HUES64 (cell line): ENCODE data around the gene GABRA6. TPM values are rescaled to one million over a fixed set of nuclear protein-coding genes. Genes with fewer than 3 reads are reported as not detected.
A peak's percentile ranks its signal among the peaks of the same experiment; 100 is the strongest.
"Not testable (repeated sequence)": the region's sequence is repeated elsewhere in the genome, so short reads cannot be mapped to it uniquely, and the experiment has no call there.

Experiments used
- H3K27ac ChIP-seq: 2 replicates; pipeline ENCODE4 v1.7.0; 2013; ENCODE audit warnings: low read depth, low read length, inconsistent platforms
- H3K27me3 ChIP-seq: 2 replicates; pipeline ENCODE4 v1.6.1; 2013; ENCODE audit warnings: mild to moderate bottlenecking, low read length; ENCODE audit not compliant: insufficient read depth
- H3K36me3 ChIP-seq: 2 replicates; pipeline ENCODE4 v1.6.1; 2013; ENCODE audit warnings: mild to moderate bottlenecking, low read length; ENCODE audit not compliant: insufficient read depth
- H3K4me1 ChIP-seq: 2 replicates; pipeline ENCODE4 v1.6.1; 2013; ENCODE audit warnings: mild to moderate bottlenecking, low read length, moderate library complexity; ENCODE audit not compliant: insufficient read depth
- H3K4me3 ChIP-seq: 2 replicates; pipeline ENCODE4 v1.5.1; 2013; ENCODE audit warnings: mild to moderate bottlenecking, low read length, moderate library complexity
- H3K9ac ChIP-seq: 2 replicates; pipeline ENCODE4 v1.6.1; 2013; ENCODE audit warnings: mild to moderate bottlenecking, low read depth, low read length
- H3K9me3 ChIP-seq: 2 replicates; pipeline ENCODE4 v1.6.1; 2013; ENCODE audit warnings: low read depth, low read length; ENCODE audit not compliant: insufficient read depth
- WGBS: fragments of 150-250, 120-280 bp; methylation state at CpG from one replicate; pipeline ENCODE4 v1.1.7; 2013; ENCODE audit warnings: missing lambda C conversion rate; 5-methylcytosine and 5-hydroxymethylcytosine counted together
- polyA plus RNA-seq, 2 experiments: library from polyadenylated mRNA; stranded (reverse); fragments of 50-300 nt; gene quantifications; one replicate each; pipeline ENCODE4 v1.2.3, GENCODE V29; 2013

The GABRA6 gene
- not detected for polyA plus RNA-seq (2013, experiment 1 of 2)
- polyA plus RNA-seq (2013, experiment 2 of 2): not detected

GRCh38 chr5:161685461-161685860 lies at the start of gene GABRA6:
Gene GABRA6, plus strand, starts transcription at chr5:161685721. Its CDS starts 269 bp downstream, at chr5:161685990.
- no peak within 1 kb of the TSS for H3K27ac ChIP-seq
- no peaks in the 10 kb centered on the region for H3K36me3 ChIP-seq
- no peak within 1 kb of the TSS for H3K4me3 ChIP-seq
- H3K4me1 ChIP-seq: no peaks in the 10 kb centered on the region
- 77% methylated on average over 4 of the region's 4 CpGs for WGBS
- H3K9ac ChIP-seq: no peak within 1 kb of the TSS
- no peaks in the 10 kb centered on the region for H3K27me3 ChIP-seq
- H3K9me3 ChIP-seq: no peaks in the 10 kb centered on the region

GRCh38 chr5:161637591-161637990 lies 47.9 kb upstream of the GABRA6 start:
- Histone ChIP-seq H3K4me1 (no peaks in the 10 kb centered on the region), H3K9ac (no peak overlapping the region), H3K27me3 (no peaks in the 10 kb centered on the region), H3K9me3 (no peaks in the 10 kb centered on the region), H3K36me3 (no peaks in the 10 kb centered on the region), H3K27ac (no peak overlapping the region), H3K4me3 (no peak overlapping the region)
- 89% methylated on average over 1 of the region's 1 CpG for WGBS

- WGBS: 98% methylated on average over 3 of the region's 4 CpGs
- Histone ChIP-seq H3K36me3 (no peaks in the 10 kb centered on the region), H3K9me3 (no peaks in the 10 kb centered on the region), H3K4me1 (no peaks in the 10 kb centered on the region), H3K27me3 (no peaks in the 10 kb centered on the region), H3K27ac (no peak overlapping the region), H3K4me3 (no peak overlapping the region), H3K9ac (no peak overlapping the region)
Measured at GRCh38 chr5:161641444-161641843, 44.1 kb upstream of the GABRA6 start.

GRCh38 chr5:161645264-161645663 lies 40.3 kb upstream of the GABRA6 start:
- Histone ChIP-seq H3K9ac (no peak overlapping the region), H3K27ac (no peak overlapping the region), H3K4me1 (no peaks in the 10 kb centered on the region), H3K4me3 (no peak overlapping the region), H3K36me3 (no peaks in the 10 kb centered on the region), H3K27me3 (no peaks in the 10 kb centered on the region), H3K9me3 (no peaks in the 10 kb centered on the region)
- 100% methylated on average over 1 of the region's 1 CpG for WGBS

- Histone ChIP-seq H3K27ac (peak overlapping the region; percentile 35; the same call in 1 of the 2 replicates), H3K9me3 (peaks cover 12% of the 10 kb centered on the region; the same call in 1 of the 2 replicates), H3K4me3 (peak overlapping the region; percentile 26; the same call in 1 of the 2 replicates)
- 9% methylated on average over 8 of the region's 8 CpGs for WGBS
- not testable (repeated sequence) for H3K36me3 ChIP-seq, H3K9ac ChIP-seq, H3K27me3 ChIP-seq, H3K4me1 ChIP-seq
Measured at GRCh38 chr5:161651926-161652325, 33.6 kb upstream of the GABRA6 start.

- H3K36me3 ChIP-seq: no peaks in the 10 kb centered on the region
- H3K4me1 ChIP-seq: no peaks in the 10 kb centered on the region
- 97% methylated on average over 12 of the region's 12 CpGs for WGBS
- H3K9me3 ChIP-seq: no peaks in the 10 kb centered on the region
- no peak overlapping the region for H3K9ac ChIP-seq
- H3K4me3 ChIP-seq: no peak overlapping the region
- H3K27me3 ChIP-seq: no peaks in the 10 kb centered on the region
- H3K27ac ChIP-seq: no peak overlapping the region
Measured at GRCh38 chr5:161660806-161661205, 24.7 kb upstream of the GABRA6 start.

- Histone ChIP-seq H3K36me3 (no peaks in the 10 kb centered on the region), H3K9ac (no peak overlapping the region), H3K4me3 (no peak overlapping the region), H3K4me1 (no peaks in the 10 kb centered on the region), H3K27ac (no peak overlapping the region), H3K27me3 (no peaks in the 10 kb centered on the region), H3K9me3 (no peaks in the 10 kb centered on the region)
Measured at GRCh38 chr5:161663431-161663830, 22.1 kb upstream of the GABRA6 start.

- H3K27me3 ChIP-seq: no peaks in the 10 kb centered on the region
- no peak overlapping the region for H3K9ac ChIP-seq
- no peaks in the 10 kb centered on the region for H3K36me3 ChIP-seq
- 7% methylated on average over 2 of the region's 2 CpGs for WGBS
- no peak overlapping the region for H3K27ac ChIP-seq
- H3K4me3 ChIP-seq: no peak overlapping the region
- H3K4me1 ChIP-seq: no peaks in the 10 kb centered on the region
- H3K9me3 ChIP-seq: no peaks in the 10 kb centered on the region
Measured at GRCh38 chr5:161676103-161676502, 9.4 kb upstream of the GABRA6 start.

- Histone ChIP-seq H3K9me3 (no peaks in the 10 kb centered on the region), H3K27me3 (no peaks in the 10 kb centered on the region), H3K27ac (no peak overlapping the region), H3K9ac (no peak overlapping the region), H3K4me3 (no peak overlapping the region), H3K4me1 (no peaks in the 10 kb centered on the region), H3K36me3 (no peaks in the 10 kb centered on the region)
- 94% methylated on average over 7 of the region's 8 CpGs for WGBS
Measured at GRCh38 chr5:161686149-161686548, 628 bp downstream of the GABRA6 start.

GRCh38 chr5:161686881-161687280 lies 1.4 kb downstream of the GABRA6 start:
- 90% methylated on average over 3 of the region's 3 CpGs for WGBS
- Histone ChIP-seq H3K9ac (no peak overlapping the region), H3K4me1 (no peaks in the 10 kb centered on the region), H3K4me3 (no peak overlapping the region), H3K27ac (no peak overlapping the region), H3K36me3 (no peaks in the 10 kb centered on the region), H3K9me3 (no peaks in the 10 kb centered on the region), H3K27me3 (no peaks in the 10 kb centered on the region)

GRCh38 chr5:161687316-161687715 lies 1.8 kb downstream of the GABRA6 start:
- no peaks in the 10 kb centered on the region for H3K36me3 ChIP-seq
- H3K4me1 ChIP-seq: no peaks in the 10 kb centered on the region
- H3K4me3 ChIP-seq: no peak overlapping the region
- no peak overlapping the region for H3K27ac ChIP-seq
- no peaks in the 10 kb centered on the region for H3K9me3 ChIP-seq
- H3K27me3 ChIP-seq: no peaks in the 10 kb centered on the region
- no peak overlapping the region for H3K9ac ChIP-seq
- WGBS: 97% methylated on average over 2 of the region's 2 CpGs

- Histone ChIP-seq H3K4me1 (no peaks in the 10 kb centered on the region), H3K36me3 (no peaks in the 10 kb centered on the region), H3K4me3 (no peak overlapping the region), H3K27me3 (no peaks in the 10 kb centered on the region), H3K27ac (no peak overlapping the region), H3K9me3 (no peaks in the 10 kb centered on the region), H3K9ac (no peak overlapping the region)
- WGBS: 97% methylated on average over 6 of the region's 7 CpGs
Measured at GRCh38 chr5:161691911-161692310, 6.4 kb downstream of the GABRA6 start.
